ENCODE data around the gene CLCN6. TPM values are rescaled to one million over a fixed set of nuclear protein-coding genes. Genes with fewer than 3 reads are reported as not detected.

CLCN6 gene
- total RNA-seq, 1 donor from 2014 or later, result 30.4 TPM

DNA sequence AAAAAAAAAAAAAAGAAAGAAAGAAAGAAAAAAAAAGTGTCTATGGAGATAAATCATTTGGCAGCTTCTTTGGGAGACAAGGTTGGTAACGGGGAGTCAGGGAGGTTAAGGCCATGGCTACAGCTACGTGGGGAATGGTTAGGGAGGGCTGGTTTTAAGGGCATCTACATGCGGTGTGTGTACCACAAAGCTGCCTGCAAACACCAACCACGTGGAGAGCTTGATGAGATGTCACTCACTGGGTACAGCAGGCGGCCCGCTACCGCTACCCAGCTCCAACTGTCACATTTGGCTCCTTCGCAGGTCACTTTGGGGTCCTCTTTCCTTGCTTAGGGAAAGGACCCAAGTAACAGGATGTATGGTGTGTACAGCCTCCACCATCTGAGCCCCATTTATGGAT lies 48.5 kb downstream of the CLCN6 start:
- Mint-ChIP-seq H3K4me1 (ENCODE audit: unreplicated experiment) (peaks cover 3% of the 10 kb centered on the region), H3K27ac (ENCODE audit: unreplicated experiment) (no peak overlapping the region), H3K27me3 (ENCODE audit: unreplicated experiment) (peaks cover 18% of the 10 kb centered on the region), H3K4me3 (ENCODE audit: unreplicated experiment) (no peak overlapping the region), H3K36me3 (ENCODE audit: unreplicated experiment) (peaks cover 1% of the 10 kb centered on the region), H3K9me3 (ENCODE audit: unreplicated experiment) (no peaks in the 10 kb centered on the region)
- TF ChIP-seq, protein P1, sequence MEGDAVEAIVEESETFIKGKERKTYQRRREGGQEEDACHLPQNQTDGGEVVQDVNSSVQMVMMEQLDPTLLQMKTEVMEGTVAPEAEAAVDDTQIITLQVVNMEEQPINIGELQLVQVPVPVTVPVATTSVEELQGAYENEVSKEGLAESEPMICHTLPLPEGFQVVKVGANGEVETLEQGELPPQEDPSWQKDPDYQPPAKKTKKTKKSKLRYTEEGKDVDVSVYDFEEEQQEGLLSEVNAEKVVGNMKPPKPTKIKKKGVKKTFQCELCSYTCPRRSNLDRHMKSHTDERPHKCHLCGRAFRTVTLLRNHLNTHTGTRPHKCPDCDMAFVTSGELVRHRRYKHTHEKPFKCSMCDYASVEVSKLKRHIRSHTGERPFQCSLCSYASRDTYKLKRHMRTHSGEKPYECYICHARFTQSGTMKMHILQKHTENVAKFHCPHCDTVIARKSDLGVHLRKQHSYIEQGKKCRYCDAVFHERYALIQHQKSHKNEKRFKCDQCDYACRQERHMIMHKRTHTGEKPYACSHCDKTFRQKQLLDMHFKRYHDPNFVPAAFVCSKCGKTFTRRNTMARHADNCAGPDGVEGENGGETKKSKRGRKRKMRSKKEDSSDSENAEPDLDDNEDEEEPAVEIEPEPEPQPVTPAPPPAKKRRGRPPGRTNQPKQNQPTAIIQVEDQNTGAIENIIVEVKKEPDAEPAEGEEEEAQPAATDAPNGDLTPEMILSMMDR (IDR thresholded peaks at IDR 0.05), result no peak
- no peak for DNase-seq (ENCODE audit: extremely low spot score, unreplicated experiment)

DNA sequence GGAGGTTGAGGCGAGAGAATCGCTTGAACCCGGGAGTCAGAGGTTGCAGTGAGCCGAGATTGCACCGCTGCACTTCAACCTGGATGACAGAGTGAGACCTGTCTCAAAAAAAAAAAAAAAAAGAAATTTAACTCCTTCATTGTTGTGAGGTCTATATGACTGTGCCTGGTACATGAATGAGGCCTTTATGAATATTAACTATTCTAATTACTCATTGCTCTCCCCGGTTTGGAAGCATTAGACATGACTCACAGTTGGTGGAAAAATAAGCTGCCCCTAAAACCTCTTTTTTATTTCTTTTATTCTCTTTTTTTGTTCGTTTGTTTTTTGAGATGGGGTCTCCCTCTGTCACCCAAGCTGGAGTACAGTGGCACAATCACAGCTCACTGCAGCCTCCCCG lies 49.4 kb downstream of the CLCN6 start:
- H3K4me3 Mint-ChIP-seq (ENCODE audit: unreplicated experiment), result no peak overlapping the region
- H3K27ac Mint-ChIP-seq (ENCODE audit: unreplicated experiment), result no peak overlapping the region
- H3K36me3 Mint-ChIP-seq (ENCODE audit: unreplicated experiment), result no peaks in the 10 kb centered on the region
- H3K9me3 Mint-ChIP-seq (ENCODE audit: unreplicated experiment), result no peaks in the 10 kb centered on the region
- peaks cover 28% of the 10 kb centered on the region for H3K27me3 Mint-ChIP-seq (ENCODE audit: unreplicated experiment)
- TF ChIP-seq, protein P1 (IDR thresholded peaks at IDR 0.05), result no peak
- no peak for DNase-seq (ENCODE audit: extremely low spot score, unreplicated experiment)
- peaks cover 3% of the 10 kb centered on the region for H3K4me1 Mint-ChIP-seq (ENCODE audit: unreplicated experiment)

DNA sequence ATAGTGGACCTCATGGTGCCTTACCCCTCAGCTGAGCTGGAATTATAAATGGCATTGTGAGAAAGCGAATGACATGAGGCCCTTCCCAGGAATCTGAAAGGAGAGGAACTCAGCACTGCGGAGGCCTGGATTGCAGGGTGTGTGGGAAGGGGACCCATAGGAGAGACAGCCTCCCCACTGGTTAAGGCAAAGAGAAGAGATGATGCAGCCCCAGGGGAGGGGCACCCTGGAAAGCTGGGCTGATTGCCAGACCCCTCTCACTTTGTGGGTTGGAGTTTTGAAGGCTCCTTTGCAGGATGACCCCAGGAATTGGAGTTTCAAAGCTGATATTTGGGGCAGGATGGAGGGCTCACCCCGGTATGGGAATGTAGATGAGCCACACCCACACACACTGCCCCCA lies 50.7 kb downstream of the CLCN6 start:
- Mint-ChIP-seq H3K4me3 (ENCODE audit: unreplicated experiment) (no peak overlapping the region), H3K27ac (ENCODE audit: unreplicated experiment) (no peak overlapping the region), H3K9me3 (ENCODE audit: unreplicated experiment) (peaks cover 2% of the 10 kb centered on the region), H3K36me3 (ENCODE audit: unreplicated experiment) (no peaks in the 10 kb centered on the region), H3K4me1 (ENCODE audit: unreplicated experiment) (peaks cover 3% of the 10 kb centered on the region), H3K27me3 (ENCODE audit: unreplicated experiment) (peaks cover 35% of the 10 kb centered on the region)
- TF ChIP-seq, protein P1 (IDR thresholded peaks at IDR 0.05), result no peak
- DNase-seq (ENCODE audit: extremely low spot score, unreplicated experiment), result no peak

DNA sequence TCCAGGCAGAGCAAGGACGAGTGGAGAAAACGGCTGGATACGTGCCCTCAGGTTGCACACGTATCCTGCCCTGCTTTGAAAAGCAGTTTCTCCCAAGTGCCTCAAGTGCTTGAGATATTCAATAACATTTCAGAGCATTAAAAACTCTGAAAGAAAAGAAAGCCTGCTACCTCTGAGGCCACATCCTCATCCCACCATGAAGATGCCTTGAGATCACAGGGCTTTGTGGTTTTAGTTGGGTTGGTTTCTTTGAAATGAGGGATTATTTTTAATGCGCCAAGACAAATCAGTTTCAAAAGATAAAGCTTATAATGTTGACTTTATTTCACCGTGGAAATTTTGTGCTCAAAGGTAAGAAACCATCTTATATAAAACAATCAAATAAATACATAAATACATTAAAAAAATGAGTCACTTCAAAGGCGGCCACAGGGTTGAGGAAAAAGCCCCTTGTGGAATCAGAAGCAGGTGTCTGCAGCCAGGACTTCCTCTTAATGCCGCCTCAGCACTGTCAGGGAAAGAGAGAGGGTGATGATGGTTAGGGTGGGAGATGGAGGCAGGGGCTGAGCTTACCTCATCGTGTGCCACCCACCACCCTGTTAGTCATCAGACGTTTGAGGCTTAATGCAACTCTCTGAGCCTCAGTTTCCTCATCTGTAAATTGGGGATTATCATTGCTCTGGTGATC lies 51.3 kb downstream of the CLCN6 start:
- TF ChIP-seq, protein P1 (IDR thresholded peaks at IDR 0.05), result no peak
- Mint-ChIP-seq H3K27me3 (ENCODE audit: unreplicated experiment) (peaks cover 37% of the 10 kb centered on the region), H3K36me3 (ENCODE audit: unreplicated experiment) (no peaks in the 10 kb centered on the region), H3K4me3 (ENCODE audit: unreplicated experiment) (no peak overlapping the region), H3K27ac (ENCODE audit: unreplicated experiment) (no peak overlapping the region), H3K4me1 (ENCODE audit: unreplicated experiment) (peaks cover 3% of the 10 kb centered on the region), H3K9me3 (ENCODE audit: unreplicated experiment) (peaks cover 3% of the 10 kb centered on the region)
- no peak for DNase-seq (ENCODE audit: extremely low spot score, unreplicated experiment)

DNA sequence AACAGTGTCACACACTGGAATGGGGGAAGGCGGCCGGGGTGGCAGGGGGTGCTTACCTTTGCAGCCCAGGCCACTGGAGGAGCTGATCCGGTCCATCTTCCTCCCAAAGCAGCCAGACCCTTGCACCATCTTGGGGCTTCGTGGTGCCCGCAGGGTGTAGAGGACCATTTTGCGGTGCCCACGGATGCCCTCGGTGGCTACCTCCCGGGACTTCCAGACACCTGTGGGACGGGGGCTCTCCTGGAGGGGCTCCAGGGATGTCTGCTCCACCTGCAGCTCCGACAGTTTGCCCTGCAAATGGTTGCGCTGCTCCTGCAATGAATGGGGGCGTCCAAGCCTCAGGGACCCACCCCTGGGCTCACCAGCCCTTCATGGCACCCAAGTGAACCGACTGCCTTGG lies 52.2 kb downstream of the CLCN6 start:
- TF ChIP-seq, protein P1 (IDR thresholded peaks at IDR 0.05), result no peak
- Mint-ChIP-seq H3K4me1 (ENCODE audit: unreplicated experiment) (peaks cover 3% of the 10 kb centered on the region), H3K36me3 (ENCODE audit: unreplicated experiment) (no peaks in the 10 kb centered on the region), H3K27ac (ENCODE audit: unreplicated experiment) (no peak overlapping the region), H3K27me3 (ENCODE audit: unreplicated experiment) (peaks cover 43% of the 10 kb centered on the region), H3K9me3 (ENCODE audit: unreplicated experiment) (peaks cover 3% of the 10 kb centered on the region), H3K4me3 (ENCODE audit: unreplicated experiment) (no peak overlapping the region)
- no peak for DNase-seq (ENCODE audit: extremely low spot score, unreplicated experiment)
